H9 (cell line): ENCODE measurements around the gene VPS41. TPM values are rescaled to one million over a fixed set of nuclear protein-coding genes. Genes with fewer than 3 reads are reported as not detected.
A peak's percentile ranks its signal among the peaks of the same experiment; 100 is the strongest.

Source experiments
- DNase-seq: peaks from one replicate; pipeline ENCODE4 v3.0.0-alpha.2; 2017
- H2AFZ ChIP-seq: one replicate; pipeline ENCODE4 v1.6.1; 2013; ENCODE audit warnings: mild to moderate bottlenecking, low read length, control low read depth, moderate library complexity
- H2AK5ac ChIP-seq: 2 replicates; pipeline ENCODE4 v1.6.1; 2013; ENCODE audit warnings: low read length, control low read depth, mixed read lengths; ENCODE audit not compliant: insufficient read length
- H2BK120ac ChIP-seq: one replicate; pipeline ENCODE4 v1.6.1; 2013; ENCODE audit warnings: low read depth, mild to moderate bottlenecking, low read length, control low read depth, inconsistent platforms; ENCODE audit not compliant: poor library complexity, severe bottlenecking
- H2BK12ac ChIP-seq: 2 replicates; pipeline ENCODE4 v1.6.1; 2013; ENCODE audit warnings: low read length, control low read depth, mixed read lengths, low read depth; ENCODE audit not compliant: insufficient read length
- H2BK15ac ChIP-seq: 2 replicates; pipeline ENCODE4 v1.6.1; 2013; ENCODE audit warnings: low read depth, low read length, control low read depth
- H2BK20ac ChIP-seq: one replicate; pipeline ENCODE4 v1.6.1; 2013; ENCODE audit warnings: low read depth, mild to moderate bottlenecking, low read length, control low read depth, inconsistent platforms; ENCODE audit not compliant: poor library complexity, severe bottlenecking
- H2BK5ac ChIP-seq: 2 replicates; pipeline ENCODE4 v1.6.1; 2013; ENCODE audit warnings: low read length, control low read depth, mixed read lengths; ENCODE audit not compliant: insufficient read length
- H3K14ac ChIP-seq: 2 replicates; pipeline ENCODE4 v1.6.1; 2013; ENCODE audit warnings: low read length, control low read depth; ENCODE audit not compliant: insufficient read depth
- H3K18ac ChIP-seq: 2 replicates; pipeline ENCODE4 v1.6.1; 2013; ENCODE audit warnings: low read depth, mild to moderate bottlenecking, mixed read lengths, low read length, control low read depth; ENCODE audit not compliant: insufficient read length
- H3K23ac ChIP-seq: 2 replicates; pipeline ENCODE4 v1.6.1; 2013; ENCODE audit warnings: low read length, control low read depth, mixed read lengths, low read depth; ENCODE audit not compliant: insufficient read length
- H3K23me2 ChIP-seq: 2 replicates; pipeline ENCODE4 v1.6.1; 2013; ENCODE audit warnings: low read depth, mild to moderate bottlenecking, mixed read lengths, low read length, control low read depth; ENCODE audit not compliant: insufficient read length, poor library complexity, severe bottlenecking
- H3K27ac ChIP-seq: 2 replicates; pipeline ENCODE4 v1.5.1; 2013; ENCODE audit warnings: low read length, control low read depth, mixed read lengths, low read depth; ENCODE audit not compliant: insufficient read length
- H3K27me3 ChIP-seq: 2 replicates; pipeline ENCODE4 v1.6.1; 2013; ENCODE audit warnings: low read length, control low read depth, inconsistent platforms; ENCODE audit not compliant: insufficient read depth
- H3K4ac ChIP-seq: 2 replicates; pipeline ENCODE4 v1.6.1; 2013; ENCODE audit warnings: low read depth, mild to moderate bottlenecking, control low read depth, inconsistent platforms, low read length, moderate library complexity
- H3K4me1 ChIP-seq: 2 replicates; pipeline ENCODE4 v1.6.1; 2013; ENCODE audit warnings: low read length, control low read depth, inconsistent platforms; ENCODE audit not compliant: insufficient read depth
- H3K4me2 ChIP-seq: 2 replicates; pipeline ENCODE4 v1.6.1; 2013; ENCODE audit warnings: low read length, control low read depth, mixed read lengths; ENCODE audit not compliant: insufficient read length, insufficient read depth
- H3K56ac ChIP-seq: 2 replicates; pipeline ENCODE4 v1.6.1; 2013; ENCODE audit warnings: low read depth, mild to moderate bottlenecking, mixed read lengths, low read length, control low read depth; ENCODE audit not compliant: insufficient read length
- H3K79me1 ChIP-seq: 2 replicates; pipeline ENCODE4 v1.6.1; 2013; ENCODE audit warnings: low read depth, mild to moderate bottlenecking, moderate library complexity, low read length, control low read depth, inconsistent platforms; ENCODE audit not compliant: insufficient read depth, poor library complexity, severe bottlenecking
- H3K79me2 ChIP-seq: 2 replicates; pipeline ENCODE4 v1.6.1; 2013; ENCODE audit warnings: low read length, control low read depth, inconsistent platforms; ENCODE audit not compliant: insufficient read depth
- H3K9ac ChIP-seq: 2 replicates; pipeline ENCODE4 v1.6.1; 2013; ENCODE audit warnings: low read length, control low read depth, mixed read lengths; ENCODE audit not compliant: insufficient read length; ENCODE audit errors: extremely low read depth
- H3K9me3 ChIP-seq: one replicate; pipeline ENCODE4 v1.6.1; 2013; ENCODE audit warnings: low read depth, low read length, inconsistent platforms; ENCODE audit not compliant: control insufficient read depth
- H3T11ph ChIP-seq: one replicate; pipeline ENCODE4 v1.6.1; 2013; ENCODE audit warnings: mild to moderate bottlenecking, low read length, control low read depth, inconsistent platforms
- H4K20me1 ChIP-seq: one replicate; pipeline ENCODE4 v1.6.1; 2013; ENCODE audit not compliant: control insufficient read depth, insufficient read length, insufficient read depth
- H4K5ac ChIP-seq: 2 replicates; pipeline ENCODE4 v1.6.1; 2013; ENCODE audit warnings: low read depth, mild to moderate bottlenecking, mixed read lengths, low read length, control low read depth; ENCODE audit not compliant: insufficient read length
- H4K8ac ChIP-seq: replicated peaks from 2 replicates; pipeline ENCODE4 v1.6.1; 2013; ENCODE audit warnings: low read length, control low read depth, mixed read lengths, low read depth; ENCODE audit not compliant: insufficient read length
- H4K91ac ChIP-seq: 2 replicates; pipeline ENCODE4 v1.6.1; 2013; ENCODE audit warnings: low read depth, mild to moderate bottlenecking, moderate library complexity, mixed read lengths, low read length, control low read depth; ENCODE audit not compliant: insufficient read length
- H3K27ac Mint-ChIP-seq, 3 experiments: 2 replicates in 2 of 3; 3 replicates in 1 of 3; pipeline ENCODE4 v1.8.0; 2020 to 2021; ENCODE audit warnings: mixed read lengths in 3 of 3, mild to moderate bottlenecking in 1 of 3, moderate library complexity in 1 of 3
- H3K27me3 Mint-ChIP-seq: 2 replicates; pipeline ENCODE4 v1.8.0; 2021; ENCODE audit warnings: low read depth, mild to moderate bottlenecking, moderate library complexity, mixed read lengths
- H3K36me3 Mint-ChIP-seq, 3 experiments: 2 replicates in 2 of 3; 3 replicates in 1 of 3; pipeline ENCODE4 v1.8.0; 2020 to 2021; ENCODE audit warnings: low read depth in 3 of 3, mixed read lengths in 3 of 3; ENCODE audit not compliant: insufficient read depth in 1 of 3
- H3K4me1 Mint-ChIP-seq, 2 experiments: 2 replicates each; pipeline ENCODE4 v1.8.0; 2020; ENCODE audit warnings: mixed read lengths in 2 of 2
- H3K4me3 Mint-ChIP-seq, 2 experiments: 2 replicates in 1 of 2; 3 replicates in 1 of 2; pipeline ENCODE4 v1.8.0; 2020 to 2021; ENCODE audit warnings: mild to moderate bottlenecking in 2 of 2, mixed read lengths in 2 of 2, moderate library complexity in 1 of 2
- H3K9me3 Mint-ChIP-seq, 2 experiments: 2 replicates in 1 of 2; 3 replicates in 1 of 2; pipeline ENCODE4 v1.8.0; 2020; ENCODE audit warnings: mild to moderate bottlenecking in 2 of 2, mixed read lengths in 2 of 2, moderate library complexity in 1 of 2
- WGBS: extraction: QIAGEN DNeasy Blood & Tissue Kit; methylation state at CpG from one replicate; pipeline ENCODE4 v1.1.7; 2013; ENCODE audit warnings: missing lambda C conversion rate, low lambda C conversion rate, mixed read lengths; ENCODE audit not compliant: insufficient read length; ENCODE audit errors: extremely low coverage; 5-methylcytosine and 5-hydroxymethylcytosine counted together
- total RNA-seq: library from RNA; stranded (reverse); gene quantifications from 2 replicates; pipeline ENCODE4 v1.2.1, GENCODE V29; 2021
- TF ChIP-seq, protein P1 (sequence below): fragments of 200-600 bp; sonication (generic); conservative IDR thresholded peaks from 3 replicates; pipeline ENCODE4 v1.8.0; 2021; ENCODE audit warnings: antibody characterized with exemption, mild to moderate bottlenecking

VPS41 gene
- total RNA-seq, 1 experiment from 2014 or later, result 49.3 TPM

DNA sequence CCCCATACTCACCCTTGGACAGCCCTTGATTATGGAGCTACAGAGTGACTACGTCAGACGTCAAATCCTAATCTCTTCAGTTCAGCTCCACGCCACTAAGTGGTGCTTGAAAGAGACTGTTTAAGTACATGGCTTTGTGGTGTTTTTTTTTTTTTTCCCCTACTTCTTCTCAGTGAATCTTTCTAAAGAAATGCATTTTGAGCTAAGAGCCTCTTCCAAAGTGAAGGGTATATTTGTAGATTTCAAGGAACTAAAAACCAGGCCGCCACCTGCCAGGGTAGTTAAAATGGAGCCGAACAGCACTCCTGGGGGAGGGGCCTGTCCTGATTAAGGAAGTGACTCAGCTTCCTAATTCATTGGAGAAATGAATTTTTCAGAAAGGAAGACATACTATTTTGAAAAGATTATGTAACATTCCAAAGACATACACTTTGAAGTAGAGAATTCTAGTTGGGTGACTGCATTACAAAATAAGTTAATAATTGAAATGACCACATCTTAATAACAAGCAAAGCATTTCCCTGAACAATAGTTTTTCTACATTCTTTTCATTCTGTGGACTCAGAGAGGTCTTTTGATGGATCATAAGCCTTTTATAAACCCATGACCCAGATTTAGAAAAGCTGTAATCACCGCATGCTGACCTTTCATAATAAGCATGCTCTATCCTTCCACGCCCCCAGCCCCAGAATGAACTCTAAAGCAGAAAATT, 20.6 kb upstream of the VPS41 start:
- H2BK12ac ChIP-seq, result no peak overlapping the region
- H2BK20ac ChIP-seq, result no peak overlapping the region
- H3K9me3 Mint-ChIP-seq, result no peaks in the 10 kb centered on the region
- no peak overlapping the region for H4K8ac ChIP-seq
- WGBS, result no CpG with 5 or more reads among the region's 7 CpGs
- H2BK15ac ChIP-seq, result no peak overlapping the region
- H3K18ac ChIP-seq, result no peak overlapping the region
- H3K27me3 Mint-ChIP-seq, result no peaks in the 10 kb centered on the region
- DNase-seq, result no peak
- H2AK5ac ChIP-seq, result no peak overlapping the region
- H3K4me3 Mint-ChIP-seq, result no peak overlapping the region
- H3K4me2 ChIP-seq, result no peak overlapping the region
- H3K23me2 ChIP-seq, result no peaks in the 10 kb centered on the region
- no peak overlapping the region for H3K27ac Mint-ChIP-seq
- H3K9ac ChIP-seq, result no peak overlapping the region
- H3K9me3 ChIP-seq, result no peaks in the 10 kb centered on the region
- H3K36me3 Mint-ChIP-seq, result no peaks in the 10 kb centered on the region
- peaks cover 18 to 20% of the 10 kb centered on the region in 2 experiments for H3K4me1 Mint-ChIP-seq
- H3K23ac ChIP-seq, result no peak overlapping the region
- H4K5ac ChIP-seq, result no peak overlapping the region
- no peaks in the 10 kb centered on the region for H3K27me3 ChIP-seq
- H3T11ph ChIP-seq, result no peak overlapping the region
- TF ChIP-seq, protein P1, sequence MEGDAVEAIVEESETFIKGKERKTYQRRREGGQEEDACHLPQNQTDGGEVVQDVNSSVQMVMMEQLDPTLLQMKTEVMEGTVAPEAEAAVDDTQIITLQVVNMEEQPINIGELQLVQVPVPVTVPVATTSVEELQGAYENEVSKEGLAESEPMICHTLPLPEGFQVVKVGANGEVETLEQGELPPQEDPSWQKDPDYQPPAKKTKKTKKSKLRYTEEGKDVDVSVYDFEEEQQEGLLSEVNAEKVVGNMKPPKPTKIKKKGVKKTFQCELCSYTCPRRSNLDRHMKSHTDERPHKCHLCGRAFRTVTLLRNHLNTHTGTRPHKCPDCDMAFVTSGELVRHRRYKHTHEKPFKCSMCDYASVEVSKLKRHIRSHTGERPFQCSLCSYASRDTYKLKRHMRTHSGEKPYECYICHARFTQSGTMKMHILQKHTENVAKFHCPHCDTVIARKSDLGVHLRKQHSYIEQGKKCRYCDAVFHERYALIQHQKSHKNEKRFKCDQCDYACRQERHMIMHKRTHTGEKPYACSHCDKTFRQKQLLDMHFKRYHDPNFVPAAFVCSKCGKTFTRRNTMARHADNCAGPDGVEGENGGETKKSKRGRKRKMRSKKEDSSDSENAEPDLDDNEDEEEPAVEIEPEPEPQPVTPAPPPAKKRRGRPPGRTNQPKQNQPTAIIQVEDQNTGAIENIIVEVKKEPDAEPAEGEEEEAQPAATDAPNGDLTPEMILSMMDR, result no peak
- no peak overlapping the region for H4K91ac ChIP-seq
- peaks cover 2% of the 10 kb centered on the region; the same call in 1 of the 2 replicates for H3K4me1 ChIP-seq
- no peak overlapping the region for H3K56ac ChIP-seq
- H3K14ac ChIP-seq, result no peak overlapping the region
- no peaks in the 10 kb centered on the region for H4K20me1 ChIP-seq
- H2BK120ac ChIP-seq, result no peak overlapping the region
- no peaks in the 10 kb centered on the region for H3K79me1 ChIP-seq
- no peaks in the 10 kb centered on the region for H3K79me2 ChIP-seq
- H2AFZ ChIP-seq, result peak overlapping the region; percentile 2
- H2BK5ac ChIP-seq, result no peak overlapping the region
- no peak overlapping the region for H3K4ac ChIP-seq
- no peak overlapping the region for H3K27ac ChIP-seq
